Measurements from ENCODE around the gene TMED10.

Gene TMED10

DNA sequence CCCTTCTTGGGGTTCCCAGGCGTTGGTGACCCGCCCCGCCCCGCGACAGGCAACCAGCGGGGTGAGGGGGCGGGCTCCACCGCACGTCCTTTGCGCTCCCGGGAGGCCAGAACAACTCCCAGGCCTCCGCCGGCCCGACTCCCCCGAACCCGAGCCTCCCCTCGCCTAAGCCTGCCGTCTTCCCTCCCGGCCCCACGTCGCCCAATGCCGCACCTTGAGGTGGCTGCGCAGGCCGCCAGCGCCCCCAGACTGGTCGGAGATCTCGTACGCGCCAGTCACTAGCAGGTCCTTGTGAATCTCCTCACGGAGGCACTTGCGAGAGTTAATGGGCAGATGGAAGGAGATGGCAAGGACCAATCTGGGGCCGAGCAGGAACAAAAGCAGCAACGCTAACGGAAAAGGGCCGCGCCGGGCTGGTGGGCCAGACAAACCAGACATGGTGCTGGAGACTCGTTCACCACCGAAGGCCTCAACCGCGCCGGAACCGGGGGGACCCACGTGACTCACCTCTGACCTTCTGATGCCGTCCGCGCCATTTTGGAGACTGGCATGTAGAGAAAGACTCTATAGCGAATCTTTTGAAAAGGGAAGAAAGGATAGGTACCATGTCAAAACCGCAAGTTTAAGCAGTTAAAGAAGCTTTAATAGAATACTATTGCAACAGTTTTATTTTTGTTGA, at the start of gene TMED10:
Gene TMED10 (minus strand): TSS at position 471 of the 679 bp plus-strand sequence. CDS start 33 bp downstream, at position 438.
- TF ChIP-seq, protein P1, sequence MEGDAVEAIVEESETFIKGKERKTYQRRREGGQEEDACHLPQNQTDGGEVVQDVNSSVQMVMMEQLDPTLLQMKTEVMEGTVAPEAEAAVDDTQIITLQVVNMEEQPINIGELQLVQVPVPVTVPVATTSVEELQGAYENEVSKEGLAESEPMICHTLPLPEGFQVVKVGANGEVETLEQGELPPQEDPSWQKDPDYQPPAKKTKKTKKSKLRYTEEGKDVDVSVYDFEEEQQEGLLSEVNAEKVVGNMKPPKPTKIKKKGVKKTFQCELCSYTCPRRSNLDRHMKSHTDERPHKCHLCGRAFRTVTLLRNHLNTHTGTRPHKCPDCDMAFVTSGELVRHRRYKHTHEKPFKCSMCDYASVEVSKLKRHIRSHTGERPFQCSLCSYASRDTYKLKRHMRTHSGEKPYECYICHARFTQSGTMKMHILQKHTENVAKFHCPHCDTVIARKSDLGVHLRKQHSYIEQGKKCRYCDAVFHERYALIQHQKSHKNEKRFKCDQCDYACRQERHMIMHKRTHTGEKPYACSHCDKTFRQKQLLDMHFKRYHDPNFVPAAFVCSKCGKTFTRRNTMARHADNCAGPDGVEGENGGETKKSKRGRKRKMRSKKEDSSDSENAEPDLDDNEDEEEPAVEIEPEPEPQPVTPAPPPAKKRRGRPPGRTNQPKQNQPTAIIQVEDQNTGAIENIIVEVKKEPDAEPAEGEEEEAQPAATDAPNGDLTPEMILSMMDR (IDR thresholded peaks at IDR 0.05; ENCODE audit: control insufficient read depth, extremely low read depth, insufficient read depth) = no peak
- DNase-seq (ENCODE audit: low read depth) = peak; percentile 69
- peak within 1 kb of the TSS; percentile 93 for H3K4me3 ChIP-seq (ENCODE audit: low read depth, low read length)

GRCh38 chr14:75224561-75224960, 48.1 kb upstream of the TMED10 start:
- no peak for DNase-seq (ENCODE audit: low read depth)
- TF ChIP-seq, protein P1 (IDR thresholded peaks at IDR 0.05; ENCODE audit: control insufficient read depth, extremely low read depth, insufficient read depth) = no peak
- no peak overlapping the region for H3K4me3 ChIP-seq (ENCODE audit: low read depth, low read length)

GRCh38 chr14:75223664-75224154, 47.3 kb upstream of the TMED10 start:
- no peak for DNase-seq (ENCODE audit: low read depth)
- TF ChIP-seq, protein P1 (IDR thresholded peaks at IDR 0.05; ENCODE audit: control insufficient read depth, extremely low read depth, insufficient read depth) = no peak

GRCh38 chr14:75222208-75222701, 45.8 kb upstream of the TMED10 start:
- TF ChIP-seq, protein P1 (IDR thresholded peaks at IDR 0.05; ENCODE audit: control insufficient read depth, extremely low read depth, insufficient read depth) = no peak
- H3K4me3 ChIP-seq (ENCODE audit: low read depth, low read length) = no peak overlapping the region
- no peak for DNase-seq (ENCODE audit: low read depth)

More at GRCh38 chr14:75223664-75224154, 47.3 kb upstream of the TMED10 start:
- no peak overlapping the region for H3K4me3 ChIP-seq (ENCODE audit: low read depth, low read length)

GRCh38 chr14:75221797-75222196, 45.4 kb upstream of the TMED10 start:
- TF ChIP-seq, protein P1 (IDR thresholded peaks at IDR 0.05; ENCODE audit: control insufficient read depth, extremely low read depth, insufficient read depth) = no peak
- no peak for DNase-seq (ENCODE audit: low read depth)
- H3K4me3 ChIP-seq (ENCODE audit: low read depth, low read length) = no peak overlapping the region

GRCh38 chr14:75220156-75220555, 43.7 kb upstream of the TMED10 start:
- H3K4me3 ChIP-seq (ENCODE audit: low read depth, low read length) = no peak overlapping the region
- TF ChIP-seq, protein P1 (IDR thresholded peaks at IDR 0.05; ENCODE audit: control insufficient read depth, extremely low read depth, insufficient read depth) = no peak
- DNase-seq (ENCODE audit: low read depth) = no peak
